ENCODE results near the gene FAF1.

- TF ChIP-seq, protein P1, sequence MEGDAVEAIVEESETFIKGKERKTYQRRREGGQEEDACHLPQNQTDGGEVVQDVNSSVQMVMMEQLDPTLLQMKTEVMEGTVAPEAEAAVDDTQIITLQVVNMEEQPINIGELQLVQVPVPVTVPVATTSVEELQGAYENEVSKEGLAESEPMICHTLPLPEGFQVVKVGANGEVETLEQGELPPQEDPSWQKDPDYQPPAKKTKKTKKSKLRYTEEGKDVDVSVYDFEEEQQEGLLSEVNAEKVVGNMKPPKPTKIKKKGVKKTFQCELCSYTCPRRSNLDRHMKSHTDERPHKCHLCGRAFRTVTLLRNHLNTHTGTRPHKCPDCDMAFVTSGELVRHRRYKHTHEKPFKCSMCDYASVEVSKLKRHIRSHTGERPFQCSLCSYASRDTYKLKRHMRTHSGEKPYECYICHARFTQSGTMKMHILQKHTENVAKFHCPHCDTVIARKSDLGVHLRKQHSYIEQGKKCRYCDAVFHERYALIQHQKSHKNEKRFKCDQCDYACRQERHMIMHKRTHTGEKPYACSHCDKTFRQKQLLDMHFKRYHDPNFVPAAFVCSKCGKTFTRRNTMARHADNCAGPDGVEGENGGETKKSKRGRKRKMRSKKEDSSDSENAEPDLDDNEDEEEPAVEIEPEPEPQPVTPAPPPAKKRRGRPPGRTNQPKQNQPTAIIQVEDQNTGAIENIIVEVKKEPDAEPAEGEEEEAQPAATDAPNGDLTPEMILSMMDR (IDR thresholded peaks at IDR 0.05; ENCODE audit: insufficient read depth, low read length, poor library complexity, severe bottlenecking) = no peak
- no peak for TF ChIP-seq EZH2phosphoT487 (conservative IDR thresholded peaks at IDR 0.05; ENCODE audit: low read length)
Observed at GRCh38 chr1:50603274-50604271, 356.5 kb downstream of the FAF1 start.
